ENCODE data around the gene ITGBL1.

The ITGBL1 gene

DNA sequence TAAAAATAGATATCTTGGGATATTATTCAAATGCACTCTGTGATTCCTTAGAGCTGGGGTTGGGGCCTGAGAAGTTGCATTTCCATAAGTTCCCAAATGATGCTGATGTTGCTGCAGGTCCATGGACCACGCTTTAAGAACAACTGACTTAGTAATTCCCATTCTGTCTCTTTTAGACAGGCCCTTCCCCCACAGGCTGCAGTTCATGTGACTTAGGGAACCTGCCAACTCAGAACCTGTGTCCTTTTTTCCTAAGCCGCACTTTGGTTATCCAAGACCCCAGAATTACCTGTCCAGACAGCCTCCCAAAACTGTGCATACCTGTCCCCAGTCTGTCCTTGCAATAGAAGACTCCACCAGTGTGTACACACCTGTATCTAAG is 1.7 kb upstream of the ITGBL1 start:
- TF ChIP-seq, protein P1, sequence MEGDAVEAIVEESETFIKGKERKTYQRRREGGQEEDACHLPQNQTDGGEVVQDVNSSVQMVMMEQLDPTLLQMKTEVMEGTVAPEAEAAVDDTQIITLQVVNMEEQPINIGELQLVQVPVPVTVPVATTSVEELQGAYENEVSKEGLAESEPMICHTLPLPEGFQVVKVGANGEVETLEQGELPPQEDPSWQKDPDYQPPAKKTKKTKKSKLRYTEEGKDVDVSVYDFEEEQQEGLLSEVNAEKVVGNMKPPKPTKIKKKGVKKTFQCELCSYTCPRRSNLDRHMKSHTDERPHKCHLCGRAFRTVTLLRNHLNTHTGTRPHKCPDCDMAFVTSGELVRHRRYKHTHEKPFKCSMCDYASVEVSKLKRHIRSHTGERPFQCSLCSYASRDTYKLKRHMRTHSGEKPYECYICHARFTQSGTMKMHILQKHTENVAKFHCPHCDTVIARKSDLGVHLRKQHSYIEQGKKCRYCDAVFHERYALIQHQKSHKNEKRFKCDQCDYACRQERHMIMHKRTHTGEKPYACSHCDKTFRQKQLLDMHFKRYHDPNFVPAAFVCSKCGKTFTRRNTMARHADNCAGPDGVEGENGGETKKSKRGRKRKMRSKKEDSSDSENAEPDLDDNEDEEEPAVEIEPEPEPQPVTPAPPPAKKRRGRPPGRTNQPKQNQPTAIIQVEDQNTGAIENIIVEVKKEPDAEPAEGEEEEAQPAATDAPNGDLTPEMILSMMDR (IDR thresholded peaks at IDR 0.05; ENCODE audit: low read length): no peak
- no peak for TF ChIP-seq EZH2 (IDR thresholded peaks at IDR 0.05; ENCODE audit: borderline replicate concordance, low read length)
- H3K27me3 ChIP-seq (ENCODE audit: insufficient read depth, low read length): no peaks in the 10 kb centered on the region
- no peak overlapping the region for H3K9ac ChIP-seq (ENCODE audit: low read length)
- H3K4me3 ChIP-seq (ENCODE audit: low read depth, low read length, poor library complexity, severe bottlenecking): no peak overlapping the region
- H3K4me2 ChIP-seq (ENCODE audit: low read length): no peak overlapping the region
- H3K4me1 ChIP-seq (ENCODE audit: insufficient read depth, low read length, severe bottlenecking): no peaks in the 10 kb centered on the region
- H3K9me3 ChIP-seq (ENCODE audit: low read length): no peaks in the 10 kb centered on the region
- no peaks in the 10 kb centered on the region for H3K9me2 ChIP-seq (ENCODE audit: low read depth, low read length)
- H2AFZ ChIP-seq (ENCODE audit: low read length): no peak overlapping the region
- no peak overlapping the region for H3K27ac ChIP-seq (ENCODE audit: low read depth, low read length, poor library complexity, severe bottlenecking)
- H3K36me3 ChIP-seq (ENCODE audit: insufficient read depth, low read length): no peaks in the 10 kb centered on the region
- H3K79me2 ChIP-seq (ENCODE audit: insufficient read depth, low read length): no peaks in the 10 kb centered on the region
- no peaks in the 10 kb centered on the region for H3F3A ChIP-seq (ENCODE audit: insufficient read depth, low read length)
- no peaks in the 10 kb centered on the region for H4K20me1 ChIP-seq (ENCODE audit: insufficient read depth, low read length)

DNA sequence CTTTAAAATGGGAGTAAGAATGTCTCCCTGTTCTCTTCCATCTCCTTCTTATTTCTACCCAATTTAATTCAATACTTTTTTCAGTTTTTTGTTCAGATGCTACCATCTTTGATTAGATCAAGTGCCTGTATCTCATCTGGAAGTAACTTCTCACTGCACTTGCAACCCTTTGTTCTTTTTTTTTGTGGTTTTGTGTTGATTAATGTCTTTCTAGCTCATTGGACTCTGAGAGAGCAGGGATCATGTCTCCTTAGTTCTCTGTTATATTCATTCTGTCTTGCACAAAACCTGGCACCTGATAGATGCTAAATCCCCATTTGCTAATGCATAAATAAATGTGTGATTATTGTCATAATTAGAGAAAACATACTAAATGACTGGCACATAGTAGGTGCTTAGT is 834 bp upstream of the ITGBL1 start:
- no peaks in the 10 kb centered on the region for H3F3A ChIP-seq (ENCODE audit: insufficient read depth, low read length)
- no peak overlapping the region for H2AFZ ChIP-seq (ENCODE audit: low read length)
- H3K4me3 ChIP-seq (ENCODE audit: low read depth, low read length, poor library complexity, severe bottlenecking): no peak overlapping the region
- H4K20me1 ChIP-seq (ENCODE audit: insufficient read depth, low read length): no peaks in the 10 kb centered on the region
- H3K4me1 ChIP-seq (ENCODE audit: insufficient read depth, low read length, severe bottlenecking): no peaks in the 10 kb centered on the region
- TF ChIP-seq, protein P1 (IDR thresholded peaks at IDR 0.05; ENCODE audit: low read length): no peak
- TF ChIP-seq EZH2 (IDR thresholded peaks at IDR 0.05; ENCODE audit: borderline replicate concordance, low read length): no peak
- no peak overlapping the region for H3K27ac ChIP-seq (ENCODE audit: low read depth, low read length, poor library complexity, severe bottlenecking)
- no peaks in the 10 kb centered on the region for H3K9me2 ChIP-seq (ENCODE audit: low read depth, low read length)
- H3K79me2 ChIP-seq (ENCODE audit: insufficient read depth, low read length): no peaks in the 10 kb centered on the region
- no peak overlapping the region for H3K9ac ChIP-seq (ENCODE audit: low read length)
- H3K4me2 ChIP-seq (ENCODE audit: low read length): no peak overlapping the region
- no peaks in the 10 kb centered on the region for H3K27me3 ChIP-seq (ENCODE audit: insufficient read depth, low read length)
- no peaks in the 10 kb centered on the region for H3K36me3 ChIP-seq (ENCODE audit: insufficient read depth, low read length)
- H3K9me3 ChIP-seq (ENCODE audit: low read length): no peaks in the 10 kb centered on the region

DNA sequence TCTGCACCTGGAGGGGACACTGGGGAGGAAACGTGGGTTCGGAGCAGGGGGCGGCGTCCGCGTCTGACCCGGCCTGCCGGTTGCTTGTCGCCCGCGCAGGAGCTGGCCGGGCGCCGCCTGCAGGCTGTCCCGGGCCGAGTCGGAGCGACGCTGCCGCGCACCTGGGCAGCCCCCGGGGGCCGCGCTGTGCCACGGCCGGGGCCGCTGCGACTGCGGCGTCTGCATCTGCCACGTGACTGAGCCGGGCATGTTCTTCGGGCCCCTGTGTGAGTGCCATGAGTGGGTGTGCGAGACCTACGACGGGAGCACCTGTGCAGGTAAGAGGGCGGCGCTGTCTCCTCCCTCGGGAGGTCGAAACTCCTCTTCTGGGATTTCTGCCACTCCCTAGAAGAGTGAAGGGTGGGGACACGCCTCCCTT is 1.3 kb downstream of the ITGBL1 start:
- Histone ChIP-seq H3K9me2 (ENCODE audit: low read depth, low read length) (no peaks in the 10 kb centered on the region), H3K4me2 (ENCODE audit: low read length) (no peak overlapping the region), H4K20me1 (ENCODE audit: insufficient read depth, low read length) (no peaks in the 10 kb centered on the region), H3K36me3 (ENCODE audit: insufficient read depth, low read length) (no peaks in the 10 kb centered on the region), H3K9ac (ENCODE audit: low read length) (no peak overlapping the region), H3K27me3 (ENCODE audit: insufficient read depth, low read length) (no peaks in the 10 kb centered on the region), H3F3A (ENCODE audit: insufficient read depth, low read length) (no peaks in the 10 kb centered on the region), H3K79me2 (ENCODE audit: insufficient read depth, low read length) (no peaks in the 10 kb centered on the region), H2AFZ (ENCODE audit: low read length) (no peak overlapping the region), H3K27ac (ENCODE audit: low read depth, low read length, poor library complexity, severe bottlenecking) (no peak overlapping the region), H3K4me1 (ENCODE audit: insufficient read depth, low read length, severe bottlenecking) (no peaks in the 10 kb centered on the region), H3K9me3 (ENCODE audit: low read length) (no peaks in the 10 kb centered on the region), H3K4me3 (ENCODE audit: low read depth, low read length, poor library complexity, severe bottlenecking) (no peak overlapping the region)
- no peak for TF ChIP-seq EZH2 (IDR thresholded peaks at IDR 0.05; ENCODE audit: borderline replicate concordance, low read length)
- TF ChIP-seq, protein P1 (IDR thresholded peaks at IDR 0.05; ENCODE audit: low read length): no peak
